H1 (cell line): ENCODE data around the gene KLB. TPM values are rescaled to one million over a fixed set of nuclear protein-coding genes. Genes with fewer than 3 reads are reported as not detected.

ENCODE experiments used
- CTCF ChIA-PET: fragments of 300-600 bp; sonication (Branson Sonifier 250); formaldehyde crosslinking; loops from one replicate; lab custom pipeline; 2021; ENCODE audit not compliant: partially characterized antibody; lab: Charles Lee
- POLR2A ChIA-PET: fragments of 300-600 bp; sonication (Branson Sonifier 250); formaldehyde crosslinking; loops from one replicate; lab custom pipeline; 2021; ENCODE audit warnings: inconsistent platforms; ENCODE audit not compliant: partially characterized antibody; lab: Charles Lee
- DNase-seq, 2 experiments: peaks; one replicate each; pipeline versions ENCODE4 v3.0.0 to v3.0.0-alpha.2; 2010 to 2022; ENCODE audit warnings: low spot score in 2 of 2, low read depth in 1 of 2, mixed read lengths in 1 of 2
- FAIRE-seq: peaks from 2 replicates; lab custom pipeline; 2011; peaks lifted over from hg19 to GRCh38; lab: Jason Lieb, UNC
- H2AFZ ChIP-seq: 2 replicates; pipeline ENCODE4 v1.8.1; 2012; ENCODE audit warnings: low read length, inconsistent platforms
- H2AK5ac ChIP-seq: 2 replicates; pipeline ENCODE4 v1.6.1; 2013; ENCODE audit warnings: low read depth, low read length
- H2BK120ac ChIP-seq: replicated peaks from 2 replicates; pipeline ENCODE3; 2013; ENCODE audit warnings: low read depth, low read length, inconsistent platforms
- H2BK12ac ChIP-seq: 2 replicates; pipeline ENCODE4 v1.6.1; 2013; ENCODE audit warnings: low read depth, low read length
- H2BK15ac ChIP-seq: 2 replicates; pipeline ENCODE4 v1.6.1; 2013; ENCODE audit warnings: low read length
- H2BK20ac ChIP-seq: 2 replicates; pipeline ENCODE4 v1.6.1; 2013; ENCODE audit warnings: low read length
- H2BK5ac ChIP-seq: 2 replicates; pipeline ENCODE4 v1.6.1; 2013; ENCODE audit warnings: low read depth, low read length
- H3K14ac ChIP-seq: 2 replicates; pipeline ENCODE4 v1.6.1; 2013; ENCODE audit warnings: inconsistent platforms; ENCODE audit not compliant: insufficient read length
- H3K18ac ChIP-seq: 2 replicates; pipeline ENCODE4 v1.6.1; 2013; ENCODE audit warnings: low read length; ENCODE audit errors: extremely low read depth
- H3K23ac ChIP-seq: 2 replicates; pipeline ENCODE4 v1.6.1; 2013; ENCODE audit warnings: inconsistent platforms; ENCODE audit not compliant: insufficient read length
- H3K23me2 ChIP-seq: 2 replicates; pipeline ENCODE4 v1.6.1; 2013; ENCODE audit warnings: low read depth, low read length
- H3K27ac ChIP-seq: 2 replicates; pipeline ENCODE4 v1.6.1; 2011; ENCODE audit warnings: low read depth, low read length, inconsistent platforms
- H3K27me3 ChIP-seq, 4 experiments: replicated peaks in 1 of 4; 1 replicate in 1 of 4; 2 replicates in 3 of 4; pipeline versions ENCODE4 v1.6.1 to v1.8.1; 2011 to 2013; ENCODE audit warnings: low read length in 3 of 4, mild to moderate bottlenecking in 3 of 4, inconsistent platforms in 2 of 4, mixed read lengths in 2 of 4, moderate library complexity in 1 of 4; ENCODE audit not compliant: control insufficient read depth in 3 of 4, insufficient read depth in 3 of 4; ENCODE audit errors: extremely low read depth in 1 of 4
- H3K36me3 ChIP-seq, 4 experiments: 2 replicates each; pipeline versions ENCODE4 v1.6.1 to v1.8.1; 2011 to 2013; ENCODE audit warnings: mild to moderate bottlenecking in 4 of 4, low read length in 3 of 4, moderate library complexity in 2 of 4, control low read depth in 1 of 4, inconsistent platforms in 1 of 4; ENCODE audit not compliant: insufficient read depth in 4 of 4, control insufficient read depth in 2 of 4
- H3K4ac ChIP-seq: replicated peaks from 2 replicates; pipeline ENCODE3; 2013; ENCODE audit warnings: low read length, low read depth, mixed read lengths, inconsistent platforms; ENCODE audit not compliant: insufficient read length
- H3K4me1 ChIP-seq, 4 experiments: replicated peaks in 1 of 4; 1 replicate in 1 of 4; 2 replicates in 3 of 4; pipeline versions ENCODE4 v1.6.1 to v1.8.1; 2011 to 2013; ENCODE audit warnings: low read length in 3 of 4, inconsistent platforms in 2 of 4, mixed read lengths in 1 of 4; ENCODE audit not compliant: insufficient read depth in 4 of 4, control insufficient read depth in 3 of 4
- H3K4me2 ChIP-seq, 2 experiments: 2 replicates each; pipeline versions ENCODE4 v1.6.1 to v1.8.1; 2011 to 2013; ENCODE audit warnings: low read depth in 2 of 2, low read length in 2 of 2, control low read depth in 1 of 2, inconsistent platforms in 1 of 2, mild to moderate bottlenecking in 1 of 2; ENCODE audit not compliant: insufficient read depth in 1 of 2
- H3K4me3 ChIP-seq, 4 experiments: fragments of 200-600, 300-600 bp in 1 of 4; sonication (generic), shearing (Covaris generic), sonication (Bioruptor Twin) in 1 of 4; 2 replicates each; pipeline versions ENCODE4 v1.5.1 to v1.8.1; 2011 to 2016; ENCODE audit warnings: low read length in 4 of 4, low read depth in 3 of 4, control low read depth in 2 of 4, inconsistent platforms in 2 of 4, mild to moderate bottlenecking in 2 of 4, mixed read lengths in 1 of 4, moderate library complexity in 1 of 4; ENCODE audit not compliant: insufficient read depth in 2 of 4; ENCODE audit errors: extremely low read depth in 1 of 4
- H3K56ac ChIP-seq: replicated peaks from 2 replicates; pipeline ENCODE3; 2013; ENCODE audit warnings: low read depth, mild to moderate bottlenecking, mixed read lengths, low read length, inconsistent platforms; ENCODE audit not compliant: insufficient read length
- H3K79me1 ChIP-seq: 2 replicates; pipeline ENCODE4 v1.6.1; 2013; ENCODE audit warnings: low read depth, low read length, control low read depth
- H3K79me2 ChIP-seq, 2 experiments: 2 replicates each; pipeline versions ENCODE4 v1.6.1 to v1.8.1; 2012 to 2013; ENCODE audit warnings: low read length in 2 of 2, mild to moderate bottlenecking in 2 of 2, inconsistent platforms in 1 of 2; ENCODE audit not compliant: insufficient read depth in 2 of 2, control insufficient read depth in 1 of 2
- H3K9ac ChIP-seq, 4 experiments: replicated peaks in 1 of 4; 1 replicate in 1 of 4; 2 replicates in 3 of 4; pipeline versions ENCODE4 v1.6.1 to v1.8.1; 2011 to 2013; ENCODE audit warnings: low read depth in 3 of 4, low read length in 3 of 4, control low read depth in 2 of 4, mild to moderate bottlenecking in 2 of 4, moderate library complexity in 2 of 4, inconsistent platforms in 1 of 4; ENCODE audit errors: extremely low read depth in 1 of 4
- H3K9me3 ChIP-seq, 2 experiments: 2 replicates each; pipeline versions ENCODE4 v1.6.1 to v1.8.1; 2012 to 2013; ENCODE audit warnings: mild to moderate bottlenecking in 2 of 2, moderate library complexity in 2 of 2, control low read depth in 1 of 2, inconsistent platforms in 1 of 2, low read depth in 1 of 2, low read length in 1 of 2, mixed read lengths in 1 of 2; ENCODE audit not compliant: insufficient read depth in 2 of 2
- H4K20me1 ChIP-seq, 2 experiments: replicated peaks in 1 of 2; 2 replicates each; pipeline versions ENCODE3 to v1.8.1; 2011 to 2013; ENCODE audit warnings: inconsistent platforms in 2 of 2, low read length in 2 of 2, mild to moderate bottlenecking in 1 of 2; ENCODE audit not compliant: insufficient read depth in 2 of 2, control insufficient read depth in 1 of 2
- H4K5ac ChIP-seq: 2 replicates; pipeline ENCODE4 v1.6.1; 2013; ENCODE audit warnings: low read length, low read depth, mixed read lengths, inconsistent platforms; ENCODE audit not compliant: insufficient read length
- H4K8ac ChIP-seq: 2 replicates; pipeline ENCODE4 v1.8.0; 2013; ENCODE audit warnings: mild to moderate bottlenecking, moderate library complexity, low read length, inconsistent platforms; ENCODE audit not compliant: insufficient read depth; ENCODE audit errors: extremely low read depth
- H4K91ac ChIP-seq: replicated peaks from 2 replicates; pipeline ENCODE3; 2013; ENCODE audit warnings: low read length, mixed read lengths, inconsistent platforms; ENCODE audit not compliant: insufficient read length
- BRCA1 ChIP-seq: IDR thresholded peaks from 2 replicates; pipeline ENCODE4 v1.6.1; 2012; ENCODE audit warnings: low read depth, low read length, improper control_type of control experiment
- E2F6 ChIP-seq: IDR thresholded peaks from 2 replicates; pipeline ENCODE4 v1.6.1; 2012; ENCODE audit warnings: inconsistent platforms
- EGR1 ChIP-seq: IDR thresholded peaks from 2 replicates; pipeline ENCODE4 v1.6.1; 2011; ENCODE audit warnings: low read depth, low read length, borderline replicate concordance
- EZH2 ChIP-seq: fragments of 200-600 bp; sonication (generic); IDR thresholded peaks from 2 replicates; pipeline ENCODE4 v1.7.1; 2012; ENCODE audit warnings: low read depth, mild to moderate bottlenecking, moderate library complexity, low read length, inconsistent platforms; ENCODE audit not compliant: severe bottlenecking
- JUND ChIP-seq: IDR thresholded peaks from 2 replicates; pipeline ENCODE4 v1.6.1; 2011; ENCODE audit warnings: mild to moderate bottlenecking, improper control_type of control experiment, low read length
- KDM1A ChIP-seq: fragments of 200-600, 300-600 bp; sonication (generic); IDR thresholded peaks from 2 replicates; pipeline ENCODE4 v1.7.1; 2016; ENCODE audit warnings: mild to moderate bottlenecking, low read length, borderline replicate concordance
- MAFK ChIP-seq: IDR thresholded peaks from 2 replicates; pipeline ENCODE4 v1.6.1; 2012; ENCODE audit warnings: low read depth, mild to moderate bottlenecking, improper control_type of control experiment, low read length
- POLR2AphosphoS5 ChIP-seq: IDR thresholded peaks from 2 replicates; pipeline ENCODE4 v1.6.1; 2011; ENCODE audit warnings: low read depth, low read length
- SIX5 ChIP-seq: IDR thresholded peaks from 2 replicates; pipeline ENCODE4 v1.6.1; 2011; ENCODE audit warnings: mild to moderate bottlenecking, low read depth, low read length
- SP4 ChIP-seq: IDR thresholded peaks from 2 replicates; pipeline ENCODE4 v1.6.1; 2012; ENCODE audit warnings: low read length, inconsistent platforms
- TAF7 ChIP-seq: optimal IDR thresholded peaks from 2 replicates; pipeline ENCODE3; 2011; ENCODE audit warnings: low read depth, mild to moderate bottlenecking, inconsistent platforms, low read length, moderate library complexity, borderline replicate concordance
- WGBS, 2 experiments: shearing (Covaris generic) in 1 of 2; methylation state at CpG; one replicate each; pipeline versions ENCODE4 v1.1.6 to v1.1.7; 2013 to 2015; ENCODE audit warnings: low lambda C conversion rate in 2 of 2, mixed read lengths in 2 of 2, inconsistent platforms in 1 of 2, low coverage in 1 of 2, missing lambda C conversion rate in 1 of 2; ENCODE audit not compliant: insufficient replicate concordance in 2 of 2, insufficient coverage in 1 of 2, insufficient read length in 1 of 2; ENCODE audit errors: extremely low coverage in 1 of 2, missing lambda C conversion rate in 1 of 2; 5-methylcytosine and 5-hydroxymethylcytosine counted together
- polyA plus RNA-seq, 7 experiments: library from polyadenylated mRNA; depleted of rRNA in 3 of 7; stranded (reverse) in 5 of 7; unstranded in 2 of 7; fragments of >200 nt in 5 of 7; fragments of 200-250 nt in 2 of 7; gene quantifications; 1 replicate in 5 of 7; 2 replicates in 1 of 7; 4 replicates in 1 of 7; pipeline versions ENCODE4 v1.2.1 to v1.2.3, GENCODE V29; 2011 to 2013; ENCODE audit warnings: missing spikeins in 2 of 7, mixed read lengths in 2 of 7
- total RNA-seq: library from RNA; stranded (reverse); fragmentation: NEBNext Ultra II Directional; extraction: Animal tissue kit (Norgen Biotek cat#: 25700); gene quantifications from 2 replicates; pipeline ENCODE4 v1.2.1, GENCODE V29; 2021

The KLB gene
- total and polyA plus RNA-seq, 2 of the 8 experiments (the other 6 are each of a cell fraction or from before 2014, with no cell fraction given), result 0.03 TPM; not detected in 1

GRCh38 chr4:39441593-39441992 is 34.9 kb downstream of the KLB start:
- ChIA-PET CTCF (interaction anchor here (0.8 kb wide), 1 partner anchor 9 kb away, joined by 3 read pairs; no protein-coding TSS in a partner anchor), POLR2A (interaction anchor here (4.6 to 5.8 kb wide), 2 partner anchors 12 to 17 kb away, joined by 21 to 49 read pairs; partner anchors contain the start of genes LIAS and RPL9)
- H2BK5ac ChIP-seq, result no peak overlapping the region
- H3K27ac ChIP-seq, result no peak overlapping the region
- no peak overlapping the region for H2AK5ac ChIP-seq
- peaks cover 0 to 3% (median 2%) of the 10 kb centered on the region in 4 experiments; a peak in 3 of 7 replicates for H3K4me1 ChIP-seq
- peaks cover 2% of the 10 kb centered on the region; the same call in 1 of the 2 replicates for H3K23me2 ChIP-seq
- H3K4ac ChIP-seq, result no peak overlapping the region
- no peak overlapping the region for H3K56ac ChIP-seq
- H3K79me1 ChIP-seq, result no peaks in the 10 kb centered on the region
- H2AFZ ChIP-seq, result no peak overlapping the region
- H4K20me1 ChIP-seq, result no peaks in the 10 kb centered on the region
- no peaks in the 10 kb centered on the region; a peak in 1 of 7 replicates for H3K27me3 ChIP-seq
- no peak overlapping the region for H4K5ac ChIP-seq
- no peak overlapping the region for H3K23ac ChIP-seq
- FAIRE-seq (no peak), DNase-seq (no peak)
- H3K79me2 ChIP-seq, result no peaks in the 10 kb centered on the region
- H2BK12ac ChIP-seq, result no peak overlapping the region
- no peak overlapping the region for H2BK20ac ChIP-seq
- H2BK15ac ChIP-seq, result no peak overlapping the region
- H3K14ac ChIP-seq, result no peak overlapping the region
- no peak overlapping the region for H4K8ac ChIP-seq
- H3K4me2 ChIP-seq, result no peak overlapping the region
- no peak for TF ChIP-seq KDM1A
- no peak for TF ChIP-seq MAFK
- no peak for TF ChIP-seq EZH2
- no peak for TF ChIP-seq E2F6
- TF ChIP-seq JUND, result no peak
- TF ChIP-seq EGR1, result no peak
- TF ChIP-seq SIX5, result no peak
- TF ChIP-seq POLR2AphosphoS5, result no peak
- no peak for TF ChIP-seq TAF7
- TF ChIP-seq SP4, result no peak
- TF ChIP-seq BRCA1, result no peak
- TF ChIP-seq, all 59 proteins: peak for 0
- Histone ChIP-seq H3K4me3 (no peak overlapping the region), H3K36me3 (no peaks in the 10 kb centered on the region), H2BK120ac (no peak overlapping the region), H4K91ac (no peak overlapping the region), H3K9me3 (no peaks in the 10 kb centered on the region), H3K9ac (no peak overlapping the region), H3K18ac (no peak overlapping the region)
- 91% methylated on average over 2 of the region's 2 CpGs; no CpG with 5 or more reads in 1 of the 2 experiments for WGBS, 2 experiments
